ENCODE data around the gene TNRC6C.

DNA sequence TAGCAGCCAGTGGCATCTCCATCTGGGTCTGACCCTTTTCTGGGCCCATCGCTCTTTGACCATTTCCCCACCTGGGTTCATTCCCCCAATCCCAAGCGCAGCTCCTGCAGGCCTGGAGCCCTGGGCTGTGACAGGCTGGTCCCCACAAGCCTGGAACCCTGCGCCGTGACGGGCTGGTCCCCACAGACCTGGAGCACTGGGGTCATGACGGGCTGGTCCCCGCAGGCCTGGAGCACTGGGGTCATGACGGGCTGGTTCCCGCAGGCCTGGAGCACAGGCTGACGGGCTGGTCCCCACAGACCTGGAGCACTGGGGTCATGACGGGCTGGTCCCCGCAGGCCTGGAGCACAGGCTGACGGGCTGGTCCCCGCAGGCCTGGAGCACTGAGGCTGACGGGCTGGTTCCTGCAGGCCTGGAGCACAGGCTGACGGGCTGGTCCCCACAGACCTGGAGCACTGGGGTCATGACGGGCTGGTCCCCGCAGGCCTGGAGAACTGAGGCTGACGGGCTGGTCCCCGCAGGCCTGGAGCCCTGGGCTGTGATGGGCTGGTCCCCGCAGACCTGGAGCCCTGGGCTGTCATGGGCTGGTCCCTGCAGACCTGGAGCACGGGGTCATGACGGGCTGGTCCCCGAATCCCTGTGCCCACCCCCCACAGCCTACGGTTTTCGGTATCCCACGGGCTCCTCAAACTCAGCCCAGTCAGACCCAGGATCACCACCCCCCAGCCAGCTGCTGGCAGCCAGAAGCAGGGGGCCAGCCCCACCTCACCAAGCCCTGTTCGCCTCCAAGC is 153.4 kb downstream of the TNRC6C start:
- TF ChIP-seq GATA3 (IDR thresholded peaks at IDR 0.05; ENCODE audit: low read depth, low read length) (no peak), GATA2 (IDR thresholded peaks at IDR 0.05; ENCODE audit: low read depth, low read length) (no peak)

All from SH-SY5Y (cell line).